ENCODE data around the gene FRMD4A. TPM values are rescaled to one million over a fixed set of nuclear protein-coding genes. Genes with fewer than 3 reads are reported as not detected.

The FRMD4A gene
- total and polyA plus RNA-seq, 10 of the 15 experiments (the other 5 are each of a cell fraction or from before 2014, with no cell fraction given) = 17.8 to 75.2 (median 39.1) TPM

- Histone ChIP-seq H3K79me2 (ENCODE audit: control insufficient read depth, insufficient read depth, low read length) (no peaks in the 10 kb centered on the region), H3K4me3 (no peak overlapping the region), H3K27me3 (replicated peaks in 1 of 2; ENCODE audit: control insufficient read depth in 2 of 2, insufficient read depth in 2 of 2, low read length in 1 of 2) (no peaks in the 10 kb centered on the region; a peak in 3 of 4 replicates), H3K4me1 (ENCODE audit: control insufficient read depth, insufficient read depth, low read length) (no peaks in the 10 kb centered on the region), H3K27ac (ENCODE audit: control insufficient read depth, insufficient read depth) (no peak overlapping the region), H3K9ac (ENCODE audit: control insufficient read depth, insufficient read depth, low read length) (no peak overlapping the region), H3K4me2 (ENCODE audit: control insufficient read depth, insufficient read depth) (no peak overlapping the region), H4K20me1 (ENCODE audit: control insufficient read depth, insufficient read depth) (no peaks in the 10 kb centered on the region), H3K9me3 (replicated peaks; ENCODE audit: control insufficient read depth, insufficient read depth, low read length) (no peaks in the 10 kb centered on the region), H3K36me3 (ENCODE audit: control insufficient read depth in 2 of 2, insufficient read depth in 2 of 2, low read length in 1 of 2) (no peaks in the 10 kb centered on the region), H2AFZ (ENCODE audit: control insufficient read depth, low read depth, low read length) (no peak overlapping the region)
- TF ChIP-seq ASH2L (IDR thresholded peaks at IDR 0.05; ENCODE audit: borderline replicate concordance, low read depth) (no peak), RB1 (IDR thresholded peaks at IDR 0.05; ENCODE audit: borderline replicate concordance) (no peak), ZZZ3 (IDR thresholded peaks at IDR 0.05; ENCODE audit: control insufficient read depth, insufficient read length, low read depth) (no peak), ZNF622 (IDR thresholded peaks at IDR 0.05) (no peak), ZNF207 (IDR thresholded peaks at IDR 0.05; ENCODE audit: borderline replicate concordance) (no peak), TBL1XR1 (IDR thresholded peaks at IDR 0.05; ENCODE audit: low read depth, low read length) (no peak), MEF2B (IDR thresholded peaks at IDR 0.05; ENCODE audit: partially characterized antibody, poor library complexity, severe bottlenecking) (no peak), IKZF1 (conservative IDR thresholded peaks at IDR 0.05) (no peak)
- no peak for DNase-seq (ENCODE audit: low read depth, low spot score)
- no peak for ATAC-seq
- ChIA-PET POLR2A (no interaction called here), RAD21 (ENCODE audit: unreplicated experiment) (no interaction called here), CTCF (interaction anchor here (0.9 kb wide), 1 partner anchor 8 kb away, joined by 3 read pairs; no protein-coding TSS in a partner anchor), SMC1A (ENCODE audit: uncharacterized antibody, unreplicated experiment) (interaction anchor here (1.3 kb wide), 1 partner anchor 488 kb away, joined by 3 read pairs; no protein-coding TSS in a partner anchor)
- intact Hi-C loops (cut with micrococcal nuclease; ENCODE audit: unreplicated experiment) = no loop called here
- in situ Hi-C loops (cut with MboI) = no loop called here
- BruUV-seq (replicated peaks) = no TSS peak
- FAIRE-seq = no peak
- WGBS (ENCODE audit: insufficient coverage, insufficient replicate concordance, low lambda C conversion rate, missing lambda C conversion rate) = 13% methylated on average over 2 of the region's 2 CpGs
Measured at GRCh38 chr10:14334771-14335170, 4.0 kb upstream of the FRMD4A start.

GRCh38 chr10:14333606-14334005, 2.9 kb upstream of the FRMD4A start:
- no peak overlapping the region for H3K27ac ChIP-seq (ENCODE audit: control insufficient read depth, insufficient read depth)
- intact Hi-C loops (cut with micrococcal nuclease; ENCODE audit: unreplicated experiment) (no loop called here), in situ Hi-C loops (cut with MboI) (no loop called here)
- H3K9ac ChIP-seq (ENCODE audit: control insufficient read depth, insufficient read depth, low read length) = no peak overlapping the region
- H3K27me3 ChIP-seq (replicated peaks in 1 of 2; ENCODE audit: control insufficient read depth in 2 of 2, insufficient read depth in 2 of 2, low read length in 1 of 2) = no peaks in the 10 kb centered on the region; a peak in 3 of 4 replicates
- H3K4me1 ChIP-seq (ENCODE audit: control insufficient read depth, insufficient read depth, low read length) = no peaks in the 10 kb centered on the region
- TF ChIP-seq ELK1 (IDR thresholded peaks at IDR 0.05; ENCODE audit: low read depth, low read length) (no peak), RAD21 (IDR thresholded peaks at IDR 0.05; ENCODE audit: insufficient read depth, low read depth, low read length) (no peak)
- no peak for ATAC-seq
- ChIA-PET RAD21 (ENCODE audit: unreplicated experiment) (no interaction called here), SMC1A (ENCODE audit: uncharacterized antibody, unreplicated experiment) (interaction anchor here (1.3 kb wide), 1 partner anchor 489 kb away, joined by 3 read pairs; no protein-coding TSS in a partner anchor), CTCF (interaction anchor here (0.9 kb wide), 1 partner anchor 7 kb away, joined by 3 read pairs; no protein-coding TSS in a partner anchor), POLR2A (no interaction called here)
- no TSS peak for BruUV-seq (replicated peaks)
- WGBS (ENCODE audit: insufficient coverage, insufficient replicate concordance, low lambda C conversion rate, missing lambda C conversion rate) = 9% methylated on average over 2 of the region's 2 CpGs
- no peak overlapping the region for H3K4me2 ChIP-seq (ENCODE audit: control insufficient read depth, insufficient read depth)
- H4K20me1 ChIP-seq (ENCODE audit: control insufficient read depth, insufficient read depth) = no peaks in the 10 kb centered on the region
- DNase-seq (ENCODE audit: low read depth, low spot score) = no peak
- no peak overlapping the region for H2AFZ ChIP-seq (ENCODE audit: control insufficient read depth, low read depth, low read length)
- no peak overlapping the region for H3K4me3 ChIP-seq
- no peaks in the 10 kb centered on the region for H3K36me3 ChIP-seq (ENCODE audit: control insufficient read depth in 2 of 2, insufficient read depth in 2 of 2, low read length in 1 of 2)
- FAIRE-seq = no peak
- H3K79me2 ChIP-seq (ENCODE audit: control insufficient read depth, insufficient read depth, low read length) = no peaks in the 10 kb centered on the region
- no peaks in the 10 kb centered on the region for H3K9me3 ChIP-seq (replicated peaks; ENCODE audit: control insufficient read depth, insufficient read depth, low read length)

Data from GM12878 (cell line).